Measurements from ENCODE around the gene ARMH3. TPM values are rescaled to one million over a fixed set of nuclear protein-coding genes. Genes with fewer than 3 reads are reported as not detected.

The ARMH3 gene
- total and polyA plus RNA-seq, 2 experiments from 2014 or later: 8.7 to 11.1 TPM

GRCh38 chr10:101967713-101968112, 88.3 kb downstream of the ARMH3 start:
- H3K4me2 ChIP-seq: no peak overlapping the region
- no peaks in the 10 kb centered on the region for H3F3A ChIP-seq (replicated peaks; ENCODE audit: low read depth)
- Mint-ChIP-seq H3K27ac (no peak overlapping the region), H3K4me1 (peaks cover 5% of the 10 kb centered on the region), H3K9me3 (no peaks in the 10 kb centered on the region), H3K4me3 (no peak overlapping the region), H3K27me3 (ENCODE audit: insufficient read depth, low read depth, poor library complexity) (no peaks in the 10 kb centered on the region), H3K36me3 (ENCODE audit: low read depth) (peaks cover 7% of the 10 kb centered on the region; the same call in 2 of the 3 replicates)
- H3K79me2 ChIP-seq (replicated peaks; ENCODE audit: insufficient read depth): no peaks in the 10 kb centered on the region
- H3K9me2 ChIP-seq (ENCODE audit: insufficient read depth): no peaks in the 10 kb centered on the region
- no peak overlapping the region for H3K27ac ChIP-seq (ENCODE audit: low read depth)
- H3K36me3 ChIP-seq (ENCODE audit: insufficient read depth): no peaks in the 10 kb centered on the region; the same call in 1 of the 2 replicates
- DNase-seq (ENCODE audit: low spot score) (no peak), ATAC-seq (no peak)
- no peak overlapping the region for H3K4me3 ChIP-seq
- H3K27me3 ChIP-seq (ENCODE audit: insufficient read depth): no peaks in the 10 kb centered on the region
- H2AFZ ChIP-seq: no peak overlapping the region
- TF ChIP-seq CTCF (conservative IDR thresholded peaks at IDR 0.05; ENCODE audit: low read depth in 2 of 2) (no peak), ZNF331 (CRISPR knock-in tag; IDR thresholded peaks at IDR 0.05; ENCODE audit: low read depth) (no peak), EZH2 (IDR thresholded peaks at IDR 0.05; ENCODE audit: low read depth, unreplicated experiment) (no peak), CREB1 (CRISPR knock-in tag; IDR thresholded peaks at IDR 0.05; ENCODE audit: low read depth) (no peak), STAT1 (IDR thresholded peaks at IDR 0.05; ENCODE audit: unreplicated experiment) (no peak)
- no peaks in the 10 kb centered on the region for H3K4me1 ChIP-seq (ENCODE audit: insufficient read depth)
- 0 out of 2 replicates have a peak, but pooled peaks cover 4% of the 10 kb centered on the region for H4K20me1 ChIP-seq (replicated peaks; ENCODE audit: insufficient read depth)

GRCh38 chr10:101967119-101967518, 88.9 kb downstream of the ARMH3 start:
- no peaks in the 10 kb centered on the region for H3K9me3 Mint-ChIP-seq
- no peaks in the 10 kb centered on the region for H3K79me2 ChIP-seq (replicated peaks; ENCODE audit: insufficient read depth)
- H3K27me3 ChIP-seq (ENCODE audit: insufficient read depth): no peaks in the 10 kb centered on the region
- no peaks in the 10 kb centered on the region for H3K4me1 ChIP-seq (ENCODE audit: insufficient read depth)
- no peaks in the 10 kb centered on the region; the same call in 1 of the 2 replicates for H3K36me3 ChIP-seq (ENCODE audit: insufficient read depth)
- no peak overlapping the region for H3K4me3 Mint-ChIP-seq
- TF ChIP-seq STAT1 (IDR thresholded peaks at IDR 0.05; ENCODE audit: unreplicated experiment) (no peak), NANOG (IDR thresholded peaks at IDR 0.05; ENCODE audit: borderline replicate concordance) (no peak), POLR2AphosphoS5 (IDR thresholded peaks at IDR 0.05; ENCODE audit: low read depth) (no peak), EZH2phosphoT487 (IDR thresholded peaks at IDR 0.05; ENCODE audit: unreplicated experiment) (no peak)
- no peak overlapping the region for H2AFZ ChIP-seq
- no peak overlapping the region for H3K4me3 ChIP-seq
- no peaks in the 10 kb centered on the region for H3F3A ChIP-seq (replicated peaks; ENCODE audit: low read depth)
- H3K27ac ChIP-seq (ENCODE audit: low read depth): no peak overlapping the region
- DNase-seq (ENCODE audit: low spot score) (no peak), ATAC-seq (no peak)
- H4K20me1 ChIP-seq (replicated peaks; ENCODE audit: insufficient read depth): 0 out of 2 replicates have a peak, but pooled peaks cover 4% of the 10 kb centered on the region
- H3K9me2 ChIP-seq (ENCODE audit: insufficient read depth): no peaks in the 10 kb centered on the region
- no peak overlapping the region for H3K27ac Mint-ChIP-seq
- no peak overlapping the region for H3K4me2 ChIP-seq
- no peaks in the 10 kb centered on the region for H3K27me3 Mint-ChIP-seq (ENCODE audit: insufficient read depth, low read depth, poor library complexity)
- peaks cover 7% of the 10 kb centered on the region; the same call in 2 of the 3 replicates for H3K36me3 Mint-ChIP-seq (ENCODE audit: low read depth)
- H3K4me1 Mint-ChIP-seq: peaks cover 5% of the 10 kb centered on the region
